Mesothelial cell of epicardium (in vitro differentiated cells): ENCODE measurements around the gene ZNF778. TPM values are rescaled to one million over a fixed set of nuclear protein-coding genes. Genes with fewer than 3 reads are reported as not detected.
"Not testable (repeated sequence)": the region's sequence is repeated elsewhere in the genome, so short reads cannot be mapped to it uniquely, and the experiment has no call there.

Source experiments
- DNase-seq, 2 experiments: peaks; one replicate each; pipeline ENCODE4 v3.0.0; 2021; ENCODE audit warnings: low spot score in 2 of 2; ENCODE audit not compliant: unreplicated experiment in 2 of 2
- H3K27ac Mint-ChIP-seq: 2 replicates; pipeline ENCODE4 v1.8.0; 2021; ENCODE audit warnings: mixed read lengths
- H3K27me3 Mint-ChIP-seq: 2 replicates; pipeline ENCODE4 v1.8.0; 2021; ENCODE audit warnings: low read depth, mixed read lengths
- H3K36me3 Mint-ChIP-seq: 2 replicates; pipeline ENCODE4 v1.8.0; 2021; ENCODE audit warnings: mixed read lengths
- H3K4me1 Mint-ChIP-seq: 2 replicates; pipeline ENCODE4 v1.8.0; 2021; ENCODE audit warnings: mixed read lengths
- H3K4me3 Mint-ChIP-seq: 2 replicates; pipeline ENCODE4 v1.8.0; 2021; ENCODE audit warnings: mild to moderate bottlenecking, moderate library complexity, mixed read lengths
- H3K9me3 Mint-ChIP-seq: 2 replicates; pipeline ENCODE4 v1.8.0; 2021; ENCODE audit warnings: mixed read lengths
- total RNA-seq: library from RNA; stranded (reverse); gene quantifications from 3 replicates; pipeline ENCODE4 v1.2.1, GENCODE V29; 2021
- TF ChIP-seq, protein P1 (sequence below): fragments of 200-600 bp; sonication (generic); IDR thresholded peaks from one replicate; pipeline ENCODE4 v1.5.0; 2021; ENCODE audit warnings: antibody characterized with exemption; ENCODE audit not compliant: unreplicated experiment

Gene ZNF778
- total RNA-seq, 1 donor from 2014 or later: 10.4 TPM

DNA sequence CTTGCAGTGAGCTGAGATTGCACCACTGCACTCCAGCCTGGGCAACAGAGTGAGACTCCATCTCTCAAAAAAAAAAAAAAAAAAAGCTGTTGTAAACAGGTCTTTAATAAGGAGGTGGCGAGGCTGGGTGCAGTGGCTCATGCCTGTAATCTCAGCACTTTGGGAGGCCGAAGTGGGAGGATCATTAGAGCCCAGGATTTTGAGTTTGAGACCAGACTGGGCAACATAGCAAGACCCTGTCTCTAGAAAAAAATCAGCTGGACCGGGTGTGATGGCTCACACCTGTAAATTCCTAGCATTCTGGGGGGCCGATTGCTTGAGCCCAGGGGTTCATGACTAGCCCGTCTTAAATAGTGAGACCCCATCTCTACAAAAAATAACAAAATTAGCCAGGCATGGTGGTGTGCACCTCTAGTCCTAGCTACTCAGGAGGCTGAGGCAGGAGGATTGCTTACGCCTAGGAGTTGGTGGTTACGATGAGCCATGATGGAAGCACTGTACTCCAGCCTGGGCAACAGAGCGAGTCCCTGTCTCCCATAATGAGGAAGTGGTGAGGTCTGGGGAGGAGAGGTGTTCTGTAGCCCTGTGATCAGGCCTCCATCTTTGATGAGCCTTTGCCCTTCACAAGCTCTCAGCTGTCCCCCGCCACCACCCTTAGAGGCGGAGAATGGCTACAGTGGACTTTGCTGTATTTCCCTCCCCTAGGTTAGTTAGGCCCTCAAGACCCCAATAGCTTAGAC is 36.2 kb downstream of the ZNF778 start:
- TF ChIP-seq, protein P1, sequence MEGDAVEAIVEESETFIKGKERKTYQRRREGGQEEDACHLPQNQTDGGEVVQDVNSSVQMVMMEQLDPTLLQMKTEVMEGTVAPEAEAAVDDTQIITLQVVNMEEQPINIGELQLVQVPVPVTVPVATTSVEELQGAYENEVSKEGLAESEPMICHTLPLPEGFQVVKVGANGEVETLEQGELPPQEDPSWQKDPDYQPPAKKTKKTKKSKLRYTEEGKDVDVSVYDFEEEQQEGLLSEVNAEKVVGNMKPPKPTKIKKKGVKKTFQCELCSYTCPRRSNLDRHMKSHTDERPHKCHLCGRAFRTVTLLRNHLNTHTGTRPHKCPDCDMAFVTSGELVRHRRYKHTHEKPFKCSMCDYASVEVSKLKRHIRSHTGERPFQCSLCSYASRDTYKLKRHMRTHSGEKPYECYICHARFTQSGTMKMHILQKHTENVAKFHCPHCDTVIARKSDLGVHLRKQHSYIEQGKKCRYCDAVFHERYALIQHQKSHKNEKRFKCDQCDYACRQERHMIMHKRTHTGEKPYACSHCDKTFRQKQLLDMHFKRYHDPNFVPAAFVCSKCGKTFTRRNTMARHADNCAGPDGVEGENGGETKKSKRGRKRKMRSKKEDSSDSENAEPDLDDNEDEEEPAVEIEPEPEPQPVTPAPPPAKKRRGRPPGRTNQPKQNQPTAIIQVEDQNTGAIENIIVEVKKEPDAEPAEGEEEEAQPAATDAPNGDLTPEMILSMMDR: no peak
- H3K9me3 Mint-ChIP-seq: peaks cover 15% of the 10 kb centered on the region
- peaks cover 17% of the 10 kb centered on the region for H3K27me3 Mint-ChIP-seq
- H3K36me3 Mint-ChIP-seq: peaks cover 12% of the 10 kb centered on the region
- no peak for DNase-seq
- no peak overlapping the region for H3K27ac Mint-ChIP-seq
- H3K4me3 Mint-ChIP-seq: no peak overlapping the region
- peaks cover 7% of the 10 kb centered on the region for H3K4me1 Mint-ChIP-seq

DNA sequence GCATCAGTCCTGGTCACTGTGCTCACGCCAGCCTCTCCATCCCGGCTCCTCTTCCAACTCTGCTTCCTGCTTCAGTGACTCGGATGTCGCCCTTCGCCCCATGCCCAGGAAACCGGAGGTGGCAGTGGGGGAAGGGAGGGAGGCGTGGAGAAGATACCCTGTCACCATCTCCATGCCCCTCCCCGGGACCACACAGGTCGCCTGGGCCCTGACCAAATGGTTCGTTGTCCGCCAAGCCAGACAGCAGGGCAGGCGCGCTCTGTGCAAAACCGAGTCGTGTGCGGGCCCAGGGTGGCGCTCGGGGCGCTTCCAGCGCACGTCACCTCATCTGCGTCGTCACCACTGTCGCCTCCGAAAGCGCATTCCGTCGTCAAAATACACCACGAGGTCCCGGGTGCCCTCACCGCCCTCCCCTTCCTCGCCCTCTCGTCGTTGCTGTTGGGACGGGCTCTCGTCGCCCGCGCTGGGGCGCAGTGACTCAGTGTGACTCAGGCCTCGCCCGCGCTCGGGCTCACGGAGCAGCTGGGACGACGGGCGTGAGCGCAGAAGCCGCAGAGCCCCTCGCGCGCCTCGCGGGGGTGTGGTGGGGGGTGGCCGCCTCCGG is 39.2 kb downstream of the ZNF778 start:
- H3K4me3 Mint-ChIP-seq: no peak overlapping the region
- peaks cover 18% of the 10 kb centered on the region for H3K27me3 Mint-ChIP-seq
- H3K27ac Mint-ChIP-seq: no peak overlapping the region
- peaks cover 7% of the 10 kb centered on the region for H3K4me1 Mint-ChIP-seq
- peaks cover 5% of the 10 kb centered on the region for H3K36me3 Mint-ChIP-seq
- no peak for DNase-seq
- peaks cover 5% of the 10 kb centered on the region for H3K9me3 Mint-ChIP-seq
- TF ChIP-seq, protein P1: no peak

DNA sequence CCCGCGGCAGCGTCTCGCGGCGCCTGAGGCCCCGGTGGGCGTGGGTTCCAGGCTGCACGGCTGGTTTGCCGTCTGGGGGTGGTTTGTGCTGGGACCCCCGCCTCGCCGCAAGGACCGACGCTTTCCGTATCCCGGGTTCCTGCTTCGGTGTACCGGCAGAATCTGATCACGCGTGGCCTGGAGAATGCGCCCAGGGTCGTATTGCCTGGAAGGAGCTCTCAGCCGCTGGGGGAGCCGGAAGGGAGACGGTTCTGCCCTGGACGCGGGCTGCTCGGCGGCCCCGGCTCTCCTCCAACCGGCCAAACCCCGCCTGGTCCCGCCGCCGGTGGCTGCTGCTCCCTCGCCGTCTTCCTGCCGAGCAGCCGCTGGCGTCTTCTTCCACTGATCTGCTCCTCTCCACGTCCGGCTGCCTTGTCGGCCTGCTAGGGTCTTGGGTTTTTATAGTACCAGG is 39.8 kb downstream of the ZNF778 start:
- DNase-seq: no peak
- Mint-ChIP-seq H3K27me3 (peaks cover 18% of the 10 kb centered on the region), H3K36me3 (peaks cover 5% of the 10 kb centered on the region), H3K4me1 (peaks cover 7% of the 10 kb centered on the region), H3K27ac (no peak overlapping the region), H3K9me3 (peaks cover 4% of the 10 kb centered on the region), H3K4me3 (peak overlapping the region; percentile 9)
- TF ChIP-seq, protein P1: no peak

DNA sequence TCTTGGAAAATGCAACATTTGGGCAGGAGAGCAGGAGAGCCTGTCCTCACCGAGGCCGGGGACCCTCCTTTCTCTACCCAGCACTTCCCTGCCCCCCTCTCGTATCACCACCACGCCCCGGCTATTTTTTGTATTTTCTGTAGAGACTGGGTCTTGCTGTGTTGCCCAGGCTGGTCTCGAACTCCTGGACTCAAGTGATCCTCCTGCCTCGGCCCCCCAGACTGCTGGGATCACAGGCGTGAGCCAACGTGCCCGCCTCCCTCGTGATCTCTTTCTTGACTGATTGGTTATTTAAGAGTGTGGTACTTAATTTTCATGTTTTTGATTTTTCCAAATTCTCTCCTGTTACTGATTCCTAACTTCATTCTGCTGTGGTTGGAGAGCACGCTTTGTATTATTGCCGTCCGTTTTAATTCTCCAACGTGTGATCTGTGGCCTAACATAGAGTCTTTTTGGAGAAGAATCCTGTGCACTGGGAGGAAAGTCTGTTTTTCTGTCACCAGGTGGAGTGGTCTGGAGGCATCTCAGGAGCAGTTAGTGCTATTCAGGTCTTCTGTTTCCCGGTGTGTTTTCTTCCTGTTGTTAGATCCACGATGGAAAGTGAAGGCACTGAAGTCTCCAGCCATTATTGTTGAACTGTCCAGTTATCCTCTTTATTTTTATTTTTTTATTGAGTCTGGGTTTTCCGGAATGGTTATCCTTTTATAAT is 40.4 kb downstream of the ZNF778 start:
- DNase-seq: no peak
- Mint-ChIP-seq H3K4me3 (peak overlapping the region; percentile 9), H3K27ac (no peak overlapping the region), H3K36me3 (peaks cover 9% of the 10 kb centered on the region), H3K4me1 (peaks cover 7% of the 10 kb centered on the region), H3K27me3 (peaks cover 18% of the 10 kb centered on the region), H3K9me3 (peaks cover 10% of the 10 kb centered on the region)
- TF ChIP-seq, protein P1: no peak

DNA sequence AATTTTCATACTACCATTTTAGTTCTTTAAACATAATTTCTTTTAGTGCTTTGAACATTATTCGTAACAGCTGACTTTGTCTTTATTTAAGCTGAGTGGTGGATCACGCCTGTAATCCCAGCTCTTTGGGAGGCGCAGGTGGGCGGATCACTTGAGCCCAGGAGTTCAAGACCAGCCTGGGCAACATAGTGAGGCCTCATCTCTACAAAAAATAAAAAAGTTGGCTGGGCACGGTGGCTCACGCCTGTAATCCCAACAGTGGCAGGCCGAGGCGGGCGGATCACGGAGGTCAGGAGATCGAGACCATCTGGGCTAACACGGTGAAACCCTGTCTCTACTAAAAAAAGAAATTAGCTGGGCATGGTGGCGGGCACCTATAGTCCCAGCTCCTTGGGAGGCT is 42.4 kb downstream of the ZNF778 start:
- not testable (repeated sequence) for H3K4me3 Mint-ChIP-seq, DNase-seq, H3K9me3 Mint-ChIP-seq, H3K4me1 Mint-ChIP-seq, H3K27ac Mint-ChIP-seq
- Mint-ChIP-seq H3K27me3 (peaks cover 18% of the 10 kb centered on the region), H3K36me3 (peaks cover 15% of the 10 kb centered on the region)
